SH-SY5Y (cell line): ENCODE data around the gene CARS1.

Experiments
- GATA2 ChIP-seq: IDR thresholded peaks from 2 replicates; pipeline ENCODE4 v1.6.1; 2011; ENCODE audit warnings: mild to moderate bottlenecking, low read depth, low read length
- GATA3 ChIP-seq: IDR thresholded peaks from 2 replicates; pipeline ENCODE4 v1.6.1; 2011; ENCODE audit warnings: low read depth, mild to moderate bottlenecking, low read length, moderate library complexity

DNA sequence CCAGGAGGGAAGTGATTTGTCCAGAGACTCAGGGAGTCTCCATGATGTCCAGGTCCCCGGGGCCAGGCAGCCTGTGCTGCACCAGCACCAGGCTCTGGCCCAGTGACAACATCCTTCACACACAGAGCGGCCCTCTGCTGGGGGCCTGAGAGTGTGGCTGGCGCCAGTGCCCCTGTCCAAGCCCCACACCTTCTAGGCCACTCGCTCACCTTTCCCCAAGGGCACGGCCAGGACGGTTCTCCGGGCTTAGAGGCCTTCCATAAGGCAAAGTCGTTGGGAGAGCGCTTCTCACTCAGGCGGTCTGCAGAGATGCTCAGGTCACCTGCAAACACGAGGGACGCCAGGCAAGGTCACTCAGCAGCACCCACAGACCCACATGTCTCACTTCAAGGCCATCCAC, 37.2 kb downstream of the CARS1 start:
- no peak for TF ChIP-seq GATA3
- TF ChIP-seq GATA2: no peak
